Kidney (tissue), 14 donors: Measurements from ENCODE around the gene MGME1. TPM values are rescaled to one million over a fixed set of nuclear protein-coding genes. Genes with fewer than 3 reads are reported as not detected.

Experiments
- DNase-seq, 5 donors: peaks; one replicate each; pipeline ENCODE4 v3.0.0-alpha.2; 2013 to 2020
- FAIRE-seq: peaks from 2 replicates; lab custom pipeline; 2012; peaks lifted over from hg19 to GRCh38; lab: Jason Lieb, UNC
- H3K27ac ChIP-seq, 2 donors: one replicate each; pipeline ENCODE4 v1.7.0; 2013; ENCODE audit warnings: low read depth in 2 of 2, low read length in 2 of 2, inconsistent platforms in 1 of 2
- H3K27me3 ChIP-seq: one replicate; pipeline ENCODE4 v1.7.1; 2013; ENCODE audit warnings: low read length, inconsistent platforms; ENCODE audit not compliant: control insufficient read depth, insufficient read depth
- H3K36me3 ChIP-seq, 3 donors: one replicate each; pipeline versions ENCODE4 v1.7.0 to v1.7.1; 2013; ENCODE audit warnings: low read length in 3 of 3, control low read depth in 1 of 3, inconsistent platforms in 1 of 3; ENCODE audit not compliant: insufficient read depth in 3 of 3, control insufficient read depth in 2 of 3
- H3K4me1 ChIP-seq, 3 donors: one replicate each; pipeline versions ENCODE4 v1.7.0 to v1.7.1; 2013; ENCODE audit warnings: low read length in 3 of 3, inconsistent platforms in 1 of 3, low read depth in 1 of 3; ENCODE audit not compliant: control insufficient read depth in 2 of 3, insufficient read depth in 2 of 3
- H3K4me3 ChIP-seq, 3 donors: one replicate each; pipeline versions ENCODE4 v1.7.0 to v1.8.1; 2013; ENCODE audit warnings: low read length in 3 of 3, control low read depth in 1 of 3, inconsistent platforms in 1 of 3
- H3K9ac ChIP-seq, 3 donors: one replicate each; pipeline versions ENCODE4 v1.7.0 to v1.7.1; 2013; ENCODE audit warnings: low read length in 3 of 3, control low read depth in 1 of 3, inconsistent platforms in 1 of 3
- H3K9me3 ChIP-seq, 3 donors: one replicate each; pipeline versions ENCODE4 v1.7.0 to v1.7.1; 2013; ENCODE audit warnings: low read length in 3 of 3, control low read depth in 1 of 3, inconsistent platforms in 1 of 3; ENCODE audit not compliant: control insufficient read depth in 2 of 3, insufficient read depth in 1 of 3
- intact Hi-C: fragments of 100-400 bp; cut with DNase I; formaldehyde crosslinking; loops from one replicate; pipeline ENCODE4 v1.11.1; 2022
- polyA plus RNA-seq: library from polyadenylated mRNA; stranded (reverse); fragments of 350-450 nt; fragmentation: Illumina TruSeq; extraction: RNeasy Lipid Tissue Mini Kit (QIAGEN cat#74804); gene quantifications from one replicate; pipeline ENCODE4 v1.2.3, GENCODE V29; 2014; ENCODE audit warnings: low read depth, low replicate concordance; ENCODE audit not compliant: insufficient read depth
- total RNA-seq: library from RNA; stranded (reverse); fragmentation: NEBNext Ultra II Directional; extraction: Animal tissue kit (Norgen Biotek cat#: 25700); gene quantifications from one replicate; pipeline ENCODE4 v1.2.1, GENCODE V29; 2021
- TF ChIP-seq, protein P1 (sequence below): IDR thresholded peaks from 3 replicates; pipeline ENCODE4 v1.5.1; 2012; ENCODE audit warnings: mild to moderate bottlenecking, moderate library complexity, borderline replicate concordance; ENCODE audit not compliant: insufficient read depth; ENCODE audit errors: extremely low read depth
- donor health status: control.
- donor health status: control.
- donor health status: control.
- donor health status: control.
- donor health status: control.
- donor health status: DM: yes; HTN: yes; CAD: no.
- donor health status: Normal renal cell carcinoma (clear cell type).

The MGME1 gene
- total and polyA plus RNA-seq, 2 donors from 2014 or later = 15.5 to 16.7 TPM

GRCh38 chr20:18009116-18009515 is 40.3 kb downstream of the MGME1 start:
- no peaks in the 10 kb centered on the region for H3K27me3 ChIP-seq
- H3K4me3 ChIP-seq = no peak overlapping the region
- no peak overlapping the region for H3K9ac ChIP-seq
- intact Hi-C loops = loop anchor here (10.0 kb wide), 1 partner anchor 504 kb away; no protein-coding TSS in a partner anchor
- no peaks in the 10 kb centered on the region for H3K36me3 ChIP-seq
- TF ChIP-seq, protein P1, sequence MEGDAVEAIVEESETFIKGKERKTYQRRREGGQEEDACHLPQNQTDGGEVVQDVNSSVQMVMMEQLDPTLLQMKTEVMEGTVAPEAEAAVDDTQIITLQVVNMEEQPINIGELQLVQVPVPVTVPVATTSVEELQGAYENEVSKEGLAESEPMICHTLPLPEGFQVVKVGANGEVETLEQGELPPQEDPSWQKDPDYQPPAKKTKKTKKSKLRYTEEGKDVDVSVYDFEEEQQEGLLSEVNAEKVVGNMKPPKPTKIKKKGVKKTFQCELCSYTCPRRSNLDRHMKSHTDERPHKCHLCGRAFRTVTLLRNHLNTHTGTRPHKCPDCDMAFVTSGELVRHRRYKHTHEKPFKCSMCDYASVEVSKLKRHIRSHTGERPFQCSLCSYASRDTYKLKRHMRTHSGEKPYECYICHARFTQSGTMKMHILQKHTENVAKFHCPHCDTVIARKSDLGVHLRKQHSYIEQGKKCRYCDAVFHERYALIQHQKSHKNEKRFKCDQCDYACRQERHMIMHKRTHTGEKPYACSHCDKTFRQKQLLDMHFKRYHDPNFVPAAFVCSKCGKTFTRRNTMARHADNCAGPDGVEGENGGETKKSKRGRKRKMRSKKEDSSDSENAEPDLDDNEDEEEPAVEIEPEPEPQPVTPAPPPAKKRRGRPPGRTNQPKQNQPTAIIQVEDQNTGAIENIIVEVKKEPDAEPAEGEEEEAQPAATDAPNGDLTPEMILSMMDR = no peak
- H3K4me1 ChIP-seq = peaks cover 0 to 7% (median 0%) of the 10 kb centered on the region in 3 donors
- no peak for FAIRE-seq
- H3K27ac ChIP-seq = no peak overlapping the region
- no peak for DNase-seq
- H3K9me3 ChIP-seq = no peaks in the 10 kb centered on the region

- Histone ChIP-seq H3K27ac (no peak overlapping the region), H3K4me1 (no peaks in the 10 kb centered on the region), H3K9ac (no peak overlapping the region), H3K27me3 (no peaks in the 10 kb centered on the region), H3K4me3 (no peak overlapping the region), H3K36me3 (no peaks in the 10 kb centered on the region), H3K9me3 (no peaks in the 10 kb centered on the region)
- FAIRE-seq (no peak), DNase-seq (peak in 3 of 5 donors; percentile 17 to 65 (median 62))
- TF ChIP-seq, protein P1 = no peak
- intact Hi-C loops = no loop called here
Measured at GRCh38 chr20:18011482-18011881, 42.7 kb downstream of the MGME1 start.

DNA sequence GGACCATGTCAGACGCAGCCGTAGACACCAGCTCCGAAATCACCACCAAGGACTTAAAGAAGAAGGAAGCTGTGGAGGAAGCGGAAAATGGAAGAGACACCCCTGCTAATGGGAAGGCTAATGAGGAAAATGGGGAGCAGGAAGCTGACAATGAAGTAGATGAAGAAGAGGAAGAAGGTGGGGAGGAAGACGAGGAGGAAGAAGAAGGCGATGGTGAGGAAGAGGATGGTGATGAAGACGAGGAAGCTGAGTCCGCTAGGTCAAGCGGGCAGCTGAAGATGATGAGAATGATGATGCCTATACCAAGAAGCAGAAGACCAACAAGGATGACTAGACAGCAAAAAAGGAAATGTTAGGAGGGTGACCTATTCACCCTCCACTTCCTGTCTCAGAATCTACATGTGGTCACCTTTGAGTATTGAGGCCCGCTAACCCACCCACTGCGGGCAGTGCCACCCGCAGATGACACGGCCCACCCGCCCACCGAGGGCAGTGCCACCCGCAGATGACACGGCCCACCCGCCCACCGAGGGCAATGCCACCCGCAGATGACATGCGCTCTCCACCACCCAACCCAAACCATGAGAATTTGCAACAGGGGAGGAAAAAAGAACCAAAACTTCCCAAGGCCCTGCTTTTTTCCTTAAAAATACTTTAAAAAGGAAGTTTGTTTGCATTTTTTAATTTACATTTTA is 43.3 kb downstream of the MGME1 start:
- Histone ChIP-seq H3K4me1 (no peaks in the 10 kb centered on the region), H3K36me3 (no peaks in the 10 kb centered on the region), H3K4me3 (no peak overlapping the region), H3K27me3 (no peaks in the 10 kb centered on the region), H3K9me3 (no peaks in the 10 kb centered on the region), H3K9ac (no peak overlapping the region), H3K27ac (no peak overlapping the region)
- DNase-seq (peak in 1 of 5 donors; percentile 58), FAIRE-seq (no peak)
- TF ChIP-seq, protein P1 = no peak
- intact Hi-C loops = no loop called here
